Putamen (tissue), 1 donor: Measurements from ENCODE around the gene UCP1.
A peak's percentile ranks its signal among the peaks of the same experiment; 100 is the strongest.
"Not testable (repeated sequence)": the region's sequence is repeated elsewhere in the genome, so short reads cannot be mapped to it uniquely, and the experiment has no call there.

Source experiments
- DNase-seq: peaks from one replicate; pipeline ENCODE4 v3.0.0-alpha.2; 2016; ENCODE audit warnings: low spot score

The UCP1 gene

DNA sequence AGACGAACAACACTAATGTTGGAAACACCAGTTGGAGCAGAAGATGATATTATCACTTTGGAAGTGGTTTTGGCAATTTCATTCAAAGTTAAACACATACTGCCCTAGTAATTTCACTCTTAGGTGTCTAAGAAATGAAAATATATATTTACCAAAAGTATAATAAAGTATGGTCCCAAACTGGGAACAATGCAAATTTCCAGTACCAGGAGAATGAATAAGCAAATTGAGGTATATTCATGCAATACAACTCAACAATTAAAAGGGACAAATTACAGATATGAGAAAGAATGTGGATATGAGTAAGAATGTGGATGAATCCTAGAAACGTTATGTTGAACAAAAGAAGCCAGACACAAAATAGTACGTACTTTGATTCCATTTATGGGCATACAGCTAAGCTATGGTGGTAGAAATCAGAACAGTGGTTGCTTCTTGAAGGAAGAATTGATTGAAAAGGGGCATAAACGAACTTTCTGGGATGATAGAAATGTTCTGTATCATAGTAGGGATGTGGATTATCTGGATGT, 34.7 kb downstream of the UCP1 start:
- DNase-seq: no peak

- DNase-seq: no peak
These were observed 39.3 kb downstream of the UCP1 start for GRCh38 chr4:140529434-140529833.

DNA sequence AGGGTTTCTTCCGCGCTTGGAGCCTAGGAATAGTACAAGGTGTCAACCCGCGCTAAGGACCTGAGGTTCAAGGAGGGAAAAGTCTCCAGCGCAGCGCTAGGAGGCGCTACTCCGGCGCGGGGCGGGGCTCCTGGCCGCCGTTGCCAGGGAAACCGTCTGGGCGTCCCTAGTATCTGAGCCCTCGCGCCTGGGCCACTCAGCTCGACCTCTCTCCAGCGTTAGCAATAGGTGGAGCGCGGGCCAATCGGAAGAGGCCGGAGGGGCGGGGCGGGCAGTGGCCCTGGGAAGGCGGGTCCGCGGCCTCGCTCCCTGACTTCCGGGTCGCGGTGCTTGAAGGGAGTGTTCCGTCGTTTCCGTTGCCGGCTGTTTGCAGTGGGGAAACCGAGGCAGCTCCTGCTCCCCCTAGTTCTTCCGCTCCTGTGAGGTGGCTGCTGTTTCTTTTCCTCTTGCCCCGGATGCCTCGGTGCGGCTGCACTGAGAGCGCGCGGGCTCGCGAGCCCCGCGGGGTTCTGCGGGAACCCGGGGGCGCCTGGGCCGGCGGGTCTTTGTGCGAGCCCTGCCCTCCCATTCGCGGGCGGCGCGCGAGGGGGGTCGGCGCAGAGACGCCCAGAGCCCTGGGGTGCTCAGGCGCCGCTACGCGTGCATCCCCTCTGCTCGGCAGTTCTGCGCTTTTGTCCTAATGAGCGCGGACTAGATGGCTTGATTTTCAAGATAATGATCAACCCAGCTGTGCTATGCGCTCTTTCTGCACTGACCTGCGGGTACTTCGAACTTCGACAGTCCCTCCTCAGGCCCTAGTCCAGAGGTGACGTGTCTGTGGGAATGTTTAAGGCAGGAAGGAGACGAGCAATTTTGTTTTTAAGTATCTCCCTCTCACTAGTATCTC, 44.7 kb downstream of the UCP1 start, which contains the start of gene ELMOD2:
TSS of gene ELMOD2 (plus strand) at position 312 of the 886 bp plus-strand sequence. CDS start 1,261 bp downstream, outside the sequence.
- DNase-seq: peak; percentile 99

GRCh38 chr4:140523370-140523856, 45.3 kb downstream of the UCP1 start:
- no peak for DNase-seq

GRCh38 chr4:140515423-140515822, 53.3 kb downstream of the UCP1 start:
- no peak for DNase-seq

DNA sequence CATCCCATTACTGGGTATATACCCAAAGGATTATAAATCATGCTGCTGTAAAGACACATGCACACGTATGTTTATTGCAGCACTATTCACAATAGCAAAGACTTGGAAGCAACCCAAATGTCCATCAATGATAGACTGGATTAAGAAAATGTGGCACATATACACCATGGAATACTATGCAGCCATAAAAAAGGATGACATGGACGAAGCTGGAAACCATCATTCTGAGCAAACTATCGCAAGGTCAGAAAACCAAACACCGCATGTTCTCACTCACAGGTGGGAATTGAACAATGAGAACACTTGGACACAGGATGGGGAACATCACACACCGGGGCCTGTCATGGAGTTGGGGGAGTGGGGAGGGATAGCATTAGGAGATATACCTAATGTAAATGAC, 55.0 kb downstream of the UCP1 start:
- not testable (repeated sequence) for DNase-seq
